ENCODE data around the gene CASKIN1.

DNA sequence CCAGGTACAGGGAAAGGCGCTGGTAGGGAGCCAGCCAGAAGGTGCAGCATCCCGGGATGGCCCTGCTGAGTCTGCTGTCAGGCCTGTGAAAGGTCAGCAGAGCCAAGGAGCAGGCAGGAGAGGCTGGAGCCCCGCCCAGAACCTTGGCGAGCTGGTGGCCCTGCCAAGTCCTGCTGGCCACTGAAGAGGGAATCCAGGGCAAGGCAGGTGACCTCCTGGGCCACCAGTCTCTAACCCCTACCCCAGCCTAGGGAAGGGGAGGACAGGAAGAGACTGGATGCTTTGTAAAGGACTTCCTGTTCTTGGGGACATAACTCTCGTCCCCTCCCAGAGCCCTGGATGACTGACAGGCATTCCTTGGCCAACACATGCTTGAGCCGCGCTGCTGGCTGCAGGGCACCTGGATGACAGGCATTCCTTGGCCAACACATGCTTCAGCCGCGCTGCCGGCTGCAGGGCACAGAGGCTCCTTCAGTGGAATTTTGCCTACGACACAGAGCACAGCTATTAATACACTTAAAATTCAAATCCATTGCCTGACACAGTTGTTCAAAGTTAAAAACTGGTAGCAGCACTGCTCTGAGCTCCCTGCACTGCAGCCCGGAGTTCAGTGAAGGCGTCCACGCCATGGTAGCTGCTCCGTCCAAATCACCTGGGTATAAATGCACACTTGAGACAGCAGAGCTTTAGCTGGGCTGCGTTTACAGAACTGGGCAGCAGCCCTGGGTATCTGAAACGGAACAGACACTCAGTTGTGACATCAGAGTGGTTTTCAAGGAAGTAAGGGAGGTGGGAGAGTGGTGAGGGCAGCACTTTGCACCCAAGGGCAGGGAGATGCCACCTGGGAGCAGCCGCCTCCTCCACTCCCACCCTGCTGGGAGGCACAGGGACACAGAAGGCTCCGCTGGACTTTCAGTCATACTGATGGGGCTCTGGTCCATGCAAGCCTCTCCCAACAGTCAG lies 16.2 kb upstream of the CASKIN1 start:
- no peak for TF ChIP-seq CTCF (IDR thresholded peaks at IDR 0.05; ENCODE audit: low read length)
- no peak for TF ChIP-seq EZH2 (IDR thresholded peaks at IDR 0.05; ENCODE audit: borderline replicate concordance, low read length)
